Activated CD4-positive, alpha-beta T cell treated with anti-CD3 and anti-CD28 coated beads, Interleukin-2, amount 50 U/mL, for 24 hours (primary cell): ENCODE measurements around the gene TMIGD2.
"Not testable (repeated sequence)": the region's sequence is repeated elsewhere in the genome, so short reads cannot be mapped to it uniquely, and the experiment has no call there.

ENCODE experiments used
- DNase-seq, 2 donors: peaks; one replicate each; pipeline ENCODE4 v3.0.0-alpha.2; 2020; ENCODE audit warnings: low read depth in 1 of 2, low spot score in 1 of 2

TMIGD2 gene, protein sequence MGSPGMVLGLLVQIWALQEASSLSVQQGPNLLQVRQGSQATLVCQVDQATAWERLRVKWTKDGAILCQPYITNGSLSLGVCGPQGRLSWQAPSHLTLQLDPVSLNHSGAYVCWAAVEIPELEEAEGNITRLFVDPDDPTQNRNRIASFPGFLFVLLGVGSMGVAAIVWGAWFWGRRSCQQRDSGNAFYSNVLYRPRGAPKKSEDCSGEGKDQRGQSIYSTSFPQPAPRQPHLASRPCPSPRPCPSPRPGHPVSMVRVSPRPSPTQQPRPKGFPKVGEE

DNA sequence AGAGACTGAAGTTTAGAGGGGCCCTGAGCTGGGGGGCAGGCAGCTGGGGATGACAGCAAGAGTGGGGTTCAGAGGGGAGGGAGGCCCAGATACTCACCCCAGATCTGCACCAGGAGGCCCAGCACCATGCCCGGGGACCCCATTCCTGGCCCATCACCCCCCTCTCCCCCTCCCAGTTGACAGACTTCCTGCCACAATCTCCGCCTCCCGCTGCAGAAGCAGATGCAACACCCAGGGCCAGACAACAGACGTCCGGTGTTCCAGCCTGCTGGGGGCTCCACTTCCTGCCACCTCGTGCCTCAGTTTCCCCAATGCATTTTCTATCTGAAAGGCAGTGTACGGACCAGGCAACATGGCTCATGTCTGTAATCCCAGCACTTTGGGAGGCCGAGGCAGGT lies at the start of gene TMIGD2:
Gene TMIGD2 (minus strand): TSS at position 147 of the 398 bp plus-strand sequence. CDS start 4 bp downstream, at position 143.
- no peak for DNase-seq

DNA sequence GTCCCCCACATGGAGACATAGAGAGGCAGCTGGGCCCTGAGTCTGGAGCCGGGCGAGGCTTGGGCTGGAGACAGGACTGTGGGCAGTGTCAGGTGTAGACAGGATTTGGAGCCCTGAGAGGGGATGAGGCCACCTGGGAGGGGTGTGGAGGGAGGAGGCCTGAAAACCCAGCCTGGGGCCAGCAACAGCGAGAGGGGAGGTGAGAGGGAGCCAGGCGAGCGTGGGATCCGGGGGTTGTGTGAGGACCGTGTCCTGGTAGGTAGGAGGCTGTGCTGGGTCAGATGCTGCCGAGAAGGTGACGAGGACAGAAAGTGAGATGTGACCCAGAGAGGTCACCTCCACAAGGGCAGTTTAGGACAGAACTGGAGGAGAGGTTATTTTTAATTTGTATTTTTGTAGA lies 48.5 kb upstream of the TMIGD2 start:
- DNase-seq, result no peak

DNA sequence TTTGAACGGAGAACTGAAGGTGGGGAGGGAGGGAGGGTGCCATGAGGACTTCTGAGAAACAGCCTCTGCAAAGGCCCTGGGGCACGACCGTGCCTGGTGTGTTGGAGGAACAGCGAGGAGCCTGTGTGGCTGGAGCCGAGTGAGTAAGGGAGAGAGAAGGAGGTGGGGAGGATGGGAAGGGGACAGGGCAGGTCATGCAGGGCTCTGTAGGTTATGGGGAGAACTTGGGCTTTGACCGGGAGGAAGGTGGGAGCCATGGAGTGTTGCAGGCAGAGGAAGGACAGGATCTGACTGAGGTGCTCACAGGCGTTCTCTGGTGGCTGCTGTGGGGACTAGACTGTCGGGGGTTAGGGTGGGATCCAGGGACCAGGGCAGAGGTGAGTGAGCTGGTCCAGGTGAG lies 47.9 kb upstream of the TMIGD2 start:
- DNase-seq, result no peak

DNA sequence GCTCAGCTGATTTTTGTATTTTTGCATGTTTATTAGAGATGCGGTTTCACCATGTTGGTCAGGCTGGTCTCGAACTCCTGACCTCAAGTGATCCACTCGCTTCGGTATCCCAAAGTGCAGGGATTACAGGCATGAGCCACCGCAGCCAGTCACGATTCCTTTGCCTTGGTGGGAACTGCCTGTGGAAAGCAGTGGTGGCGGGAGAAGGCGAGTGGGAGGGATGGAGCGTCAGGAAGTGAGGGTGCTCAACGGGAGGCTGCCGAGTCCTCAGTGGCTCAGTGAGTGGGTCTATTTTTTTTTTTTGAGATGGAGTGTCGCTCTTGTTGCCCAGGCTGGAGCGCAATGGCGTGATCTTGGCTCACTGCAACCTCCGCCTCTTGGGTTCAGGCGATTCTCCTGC lies 47.0 kb upstream of the TMIGD2 start:
- not testable (repeated sequence) for DNase-seq

DNA sequence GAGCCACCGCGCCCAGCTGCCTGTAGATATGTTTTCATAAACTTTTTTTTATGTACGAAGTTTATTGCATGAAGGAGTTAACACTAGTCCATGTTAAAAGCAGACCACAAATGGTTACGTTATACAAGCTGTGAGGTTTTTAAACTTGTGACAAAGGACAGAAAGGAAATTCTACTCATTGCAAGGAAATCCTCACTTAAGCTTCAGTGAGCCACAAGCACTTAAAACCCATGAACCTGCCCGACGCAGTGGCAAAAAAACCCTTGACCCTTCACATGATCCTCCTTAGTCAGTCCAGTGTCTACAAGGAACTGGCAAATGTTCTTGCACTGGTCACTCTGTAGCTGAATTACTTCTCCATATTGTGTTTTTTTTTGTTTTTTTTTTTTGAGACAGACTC lies 45.3 kb upstream of the TMIGD2 start:
- no peak for DNase-seq

DNA sequence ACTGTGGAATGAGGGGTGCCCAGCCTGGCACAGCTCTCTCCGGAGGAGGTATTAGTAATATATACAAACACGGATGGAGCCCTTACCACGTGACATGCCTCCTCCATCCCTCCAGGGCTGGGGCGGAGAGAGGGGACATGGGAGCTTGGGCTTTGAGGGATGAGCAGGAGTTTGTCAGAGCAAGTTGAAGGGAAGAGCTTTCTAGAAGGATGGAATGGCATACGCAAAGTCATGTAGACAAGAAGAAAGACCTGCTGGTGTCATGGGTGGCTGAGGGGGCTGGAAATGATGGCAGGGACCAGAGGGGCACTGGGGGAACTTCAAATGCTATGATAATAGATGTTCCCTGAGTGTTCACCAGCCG lies 43.8 kb upstream of the TMIGD2 start:
- DNase-seq, result no peak

DNA sequence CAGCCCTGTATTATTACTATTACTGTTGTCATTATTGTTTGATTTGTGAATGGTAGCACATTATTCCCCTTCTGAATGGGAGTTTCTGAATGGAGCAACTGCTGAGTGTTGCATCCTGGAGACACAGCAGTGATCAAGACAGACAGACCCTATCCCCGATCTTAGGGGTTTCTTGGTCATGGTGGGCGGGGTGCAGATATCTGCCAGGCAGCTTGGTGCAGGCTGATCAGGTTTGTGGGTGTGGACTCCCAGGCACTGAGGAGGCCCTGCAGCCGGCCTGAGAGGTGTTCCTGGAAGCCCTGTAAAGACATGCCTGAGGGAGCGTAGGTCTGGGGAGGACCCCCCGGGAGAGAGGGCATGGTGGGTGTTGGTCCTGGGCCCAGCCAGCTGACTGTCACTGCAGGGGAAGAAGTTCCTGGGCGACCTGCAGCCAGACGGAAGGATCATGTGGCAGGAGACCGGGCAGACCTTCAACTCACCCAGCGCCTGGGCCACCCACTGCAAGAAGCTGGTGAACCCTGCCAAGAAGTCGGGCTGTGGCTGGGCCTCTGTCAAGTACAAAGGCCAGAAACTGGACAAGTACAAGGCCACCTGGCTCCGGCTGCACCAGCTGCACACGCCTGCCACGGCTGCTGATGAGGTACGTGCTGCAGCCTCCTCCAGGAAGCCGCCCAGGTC lies 43.3 kb upstream of the TMIGD2 start:
- no peak for DNase-seq

DNA sequence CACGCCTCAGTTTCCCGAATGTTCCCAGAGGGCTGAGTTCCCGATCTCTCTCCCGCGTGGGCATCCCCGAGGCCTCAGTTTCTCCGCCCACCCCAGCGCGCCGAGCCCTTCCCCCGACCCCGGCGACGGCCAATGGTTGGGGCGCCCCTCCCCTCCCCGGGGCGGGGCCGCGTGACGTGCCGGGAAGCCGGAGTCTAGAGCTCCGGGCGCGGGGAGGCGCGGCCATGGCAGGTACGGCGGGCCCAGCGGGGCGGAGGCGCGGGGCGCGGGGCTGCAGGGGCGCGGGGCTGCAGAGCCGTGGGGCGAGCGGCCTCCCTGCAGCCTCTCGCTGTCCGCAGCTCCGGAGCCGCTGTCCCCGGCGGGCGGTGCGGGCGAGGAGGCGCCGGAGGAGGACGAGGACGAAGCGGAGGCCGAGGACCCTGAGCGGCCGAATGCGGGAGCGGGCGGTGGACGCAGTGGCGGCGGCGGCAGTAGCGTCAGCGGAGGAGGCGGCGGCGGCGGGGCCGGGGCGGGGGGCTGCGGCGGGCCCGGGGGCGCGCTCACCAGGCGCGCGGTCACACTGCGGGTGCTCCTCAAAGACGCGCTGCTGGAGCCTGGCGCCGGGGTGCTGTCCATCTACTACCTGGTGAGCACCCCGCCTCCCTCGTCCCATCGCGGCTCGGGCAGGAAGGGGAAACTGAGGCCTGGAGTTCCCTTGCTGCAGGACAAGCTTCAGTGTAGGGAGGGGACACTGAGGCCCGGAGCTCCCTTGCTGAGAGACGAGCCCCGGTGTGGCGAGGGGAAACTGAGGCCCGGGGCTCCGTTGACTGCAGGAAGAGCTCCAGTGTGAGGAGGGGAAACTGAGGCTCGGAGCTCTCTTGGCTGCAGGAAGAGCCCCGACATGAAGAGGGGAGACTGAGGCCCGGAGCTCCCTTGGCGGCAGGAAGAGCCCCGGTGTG lies 41.5 kb upstream of the TMIGD2 start, which contains the start of gene MPND:
Gene MPND (plus strand): TSS at position 193 of the 938 bp plus-strand sequence. CDS start 32 bp downstream, at position 225.
- DNase-seq, result peak; percentile 91

DNA sequence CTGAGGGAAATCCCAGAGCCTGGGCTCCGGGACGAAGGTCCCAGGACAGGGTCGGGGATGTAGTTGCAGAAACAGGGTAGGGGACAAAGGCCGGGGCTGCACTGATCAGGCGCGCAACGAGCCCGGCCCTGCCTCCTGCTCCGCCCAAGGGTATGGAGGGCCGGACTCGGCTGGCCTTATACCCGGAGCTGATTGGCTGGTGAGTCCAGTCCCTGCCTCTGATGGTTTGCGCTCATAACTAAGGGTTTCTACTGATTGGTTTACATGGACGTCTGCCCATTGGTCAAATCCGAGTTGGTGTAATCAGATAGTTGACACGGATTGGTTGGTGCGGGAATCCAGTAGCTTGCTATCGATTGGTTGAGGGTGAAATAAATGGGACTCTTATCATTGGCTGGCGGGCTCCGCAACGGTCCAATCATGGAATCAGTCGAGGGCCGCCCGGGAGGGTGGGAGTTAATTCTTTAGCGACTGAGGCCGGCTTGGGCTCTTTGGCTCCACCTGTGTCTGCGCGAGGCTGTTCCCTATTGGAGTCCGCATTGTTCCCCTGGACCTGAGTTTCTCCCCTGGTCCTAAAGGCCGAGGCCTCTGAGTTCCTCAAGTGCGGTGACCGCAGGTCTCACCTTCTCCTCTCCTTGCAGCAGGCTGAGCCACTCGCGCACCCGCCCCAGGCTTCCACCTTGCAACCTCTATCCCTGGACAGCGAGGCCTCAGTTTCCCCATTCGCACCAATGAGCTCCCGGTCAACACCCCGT lies 40.6 kb upstream of the TMIGD2 start:
- peak; percentile 72 to 94 for DNase-seq

DNA sequence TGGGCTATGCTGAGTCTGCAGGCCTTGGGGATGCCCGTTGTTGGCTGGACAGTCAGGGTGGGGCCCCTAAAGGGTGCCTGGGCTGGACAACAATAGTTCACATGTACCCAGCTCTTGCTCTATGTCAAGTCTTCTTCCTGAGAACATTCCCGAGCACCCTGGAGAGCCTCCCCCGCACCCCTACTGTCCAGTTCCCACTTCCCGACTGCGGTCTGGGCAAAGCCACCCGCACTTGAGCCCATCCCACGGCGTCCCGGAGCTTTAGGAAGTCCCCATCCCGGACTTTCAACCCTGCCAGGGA lies 40.1 kb upstream of the TMIGD2 start:
- no peak for DNase-seq

DNA sequence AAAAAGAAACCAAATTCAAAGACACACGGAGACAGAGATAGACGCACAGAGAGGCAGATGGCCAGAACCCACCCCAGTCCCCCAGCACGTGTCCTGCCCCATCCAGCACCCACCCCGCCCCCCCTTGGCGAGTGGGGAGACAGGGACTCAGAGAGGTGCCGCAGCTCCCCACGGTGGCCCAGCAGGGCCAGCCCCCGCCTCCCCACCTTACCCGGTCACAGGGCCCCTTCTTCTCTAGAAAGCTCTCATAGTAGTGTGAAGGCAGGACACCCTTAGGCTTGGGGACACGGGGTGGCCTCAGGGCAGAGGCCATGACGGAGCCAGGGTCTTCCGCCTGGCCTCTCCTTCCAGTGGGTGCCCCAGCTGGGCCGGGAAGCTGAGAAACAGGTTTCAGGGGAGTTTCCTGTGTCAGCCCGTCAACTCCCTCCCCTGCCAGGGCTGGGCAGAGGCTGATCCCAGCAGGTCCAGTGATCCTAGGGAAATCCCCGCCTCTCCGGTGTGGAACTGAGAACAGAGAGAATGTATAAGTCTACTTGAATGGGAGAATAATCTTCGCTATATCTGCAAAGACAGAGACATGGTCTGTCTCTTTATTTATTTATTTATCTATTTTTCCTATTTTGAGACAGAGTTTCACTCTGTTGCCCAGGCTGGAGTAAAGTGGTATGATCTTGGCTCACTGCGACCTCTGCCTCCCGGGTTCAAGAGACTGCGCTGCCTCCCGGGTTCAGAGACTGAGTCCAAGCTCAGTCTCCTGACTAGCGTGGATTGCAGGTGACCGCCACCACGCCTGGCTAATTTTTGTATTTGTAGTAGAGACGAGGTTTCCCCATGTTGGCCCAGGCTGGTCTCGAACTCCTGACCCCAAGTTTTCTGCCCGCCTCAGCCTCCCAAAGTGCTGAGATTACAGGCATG lies 36.5 kb upstream of the TMIGD2 start, which contains the start of gene STAP2:
Gene STAP2 (minus strand): TSS at position 387 of the 915 bp plus-strand sequence. CDS start 74 bp downstream, at position 313.
- DNase-seq, result peak in 1 of 2 donors; percentile 17

DNA sequence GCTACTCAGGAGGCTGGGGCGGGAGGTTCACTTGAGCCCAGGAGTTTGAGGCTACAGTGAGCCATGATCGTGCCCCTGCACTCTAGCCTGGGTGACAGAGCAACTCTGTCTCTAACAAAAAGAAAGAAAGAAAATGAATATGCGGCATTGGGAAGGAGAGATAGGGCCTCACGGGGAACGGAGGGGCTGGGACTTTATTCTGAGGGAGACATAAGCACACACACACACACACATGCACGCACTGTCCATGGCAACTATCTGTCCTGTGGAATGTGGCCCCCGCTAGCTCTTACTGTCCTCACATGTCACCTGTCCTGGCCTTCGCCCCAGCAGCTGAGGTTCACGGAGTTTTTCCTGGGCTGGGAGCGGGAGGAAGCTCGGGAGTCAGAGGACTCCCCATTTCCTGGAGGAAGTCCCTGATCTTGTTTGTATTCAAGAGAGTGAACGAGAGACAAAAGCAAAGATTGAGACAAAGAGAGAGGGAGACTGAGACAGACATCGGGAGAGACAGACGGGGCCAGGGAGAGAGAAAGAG lies 35.8 kb upstream of the TMIGD2 start:
- no peak for DNase-seq

DNA sequence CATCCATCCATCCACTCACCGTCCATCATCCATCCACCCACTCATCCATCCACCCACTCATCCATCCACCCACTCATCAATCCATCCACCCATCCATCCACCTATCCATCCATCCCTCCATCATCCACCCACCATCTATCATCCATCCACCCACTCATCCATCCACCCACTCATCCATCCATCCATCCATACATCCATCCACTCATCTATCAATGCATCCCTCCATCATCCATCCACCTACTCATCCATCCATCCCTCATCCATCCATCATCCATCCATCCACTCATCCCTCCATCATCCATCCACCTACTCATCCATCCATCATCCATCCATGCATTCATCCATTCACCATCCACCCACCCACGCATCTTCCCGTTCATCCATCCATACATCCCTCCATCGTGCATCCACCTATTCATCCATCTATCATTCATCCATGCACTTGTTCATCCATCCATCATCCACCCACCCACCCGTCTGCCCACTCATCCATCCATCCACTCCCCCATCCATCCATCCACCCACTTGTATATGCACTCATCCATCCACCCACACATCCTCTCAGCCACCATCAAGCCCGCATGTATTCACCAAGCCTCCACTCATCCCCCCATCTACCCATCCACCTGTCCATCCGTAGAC lies 32.9 kb upstream of the TMIGD2 start:
- no peak for DNase-seq

DNA sequence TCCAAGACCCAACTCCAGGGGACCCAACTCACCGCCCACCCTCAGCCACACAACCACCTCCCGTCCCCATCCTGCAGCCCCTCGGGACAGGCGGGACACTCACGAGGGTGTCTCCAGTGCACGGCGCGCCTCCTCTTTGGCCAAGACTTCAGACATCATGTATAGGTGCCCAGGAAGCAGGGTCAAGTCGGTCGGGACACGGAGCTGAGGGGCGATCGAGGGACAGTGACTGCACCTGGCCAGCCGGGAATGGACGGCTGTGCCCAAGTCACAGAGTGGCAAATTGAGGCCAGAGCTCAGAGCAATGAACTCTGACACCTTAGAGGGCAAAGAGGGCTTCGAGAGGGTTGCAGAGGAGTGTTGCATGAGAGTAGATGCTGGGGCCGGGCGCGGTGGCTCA lies 27.7 kb upstream of the TMIGD2 start:
- no peak for DNase-seq

DNA sequence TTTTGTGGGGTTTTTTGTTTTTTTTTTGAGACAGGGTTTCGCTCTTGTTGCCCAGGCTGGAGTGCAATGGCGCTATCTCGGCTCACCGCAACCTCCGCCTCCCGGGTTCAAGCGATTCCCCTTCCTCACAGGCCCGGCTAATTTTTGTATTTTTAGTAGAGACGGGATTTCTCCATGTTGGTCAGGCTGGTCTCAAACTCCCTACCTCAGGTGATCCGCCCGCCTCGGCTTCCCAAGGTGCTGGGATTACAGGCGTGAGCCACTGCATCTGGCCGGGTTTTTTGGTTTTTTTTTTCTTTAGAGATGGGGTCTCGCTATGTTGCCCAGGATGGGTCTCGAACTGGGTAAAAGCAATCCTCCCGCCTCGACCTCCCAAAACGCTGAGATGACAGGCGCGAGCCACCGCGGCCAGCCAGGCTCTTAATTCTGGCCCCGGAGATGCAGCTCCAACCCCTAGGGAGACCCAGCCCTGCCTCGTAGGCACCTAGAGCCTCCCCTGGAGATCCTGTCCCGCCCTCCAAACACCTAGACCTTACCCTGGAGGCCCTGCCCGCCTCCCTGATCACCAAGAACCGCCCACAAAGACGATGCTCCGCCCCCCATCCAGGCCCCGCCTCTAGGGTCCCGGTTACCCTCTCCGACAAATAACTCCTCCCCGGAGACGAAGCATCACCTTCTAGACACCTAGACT lies 26.9 kb upstream of the TMIGD2 start:
- peak in 1 of 2 donors; percentile 34 for DNase-seq

DNA sequence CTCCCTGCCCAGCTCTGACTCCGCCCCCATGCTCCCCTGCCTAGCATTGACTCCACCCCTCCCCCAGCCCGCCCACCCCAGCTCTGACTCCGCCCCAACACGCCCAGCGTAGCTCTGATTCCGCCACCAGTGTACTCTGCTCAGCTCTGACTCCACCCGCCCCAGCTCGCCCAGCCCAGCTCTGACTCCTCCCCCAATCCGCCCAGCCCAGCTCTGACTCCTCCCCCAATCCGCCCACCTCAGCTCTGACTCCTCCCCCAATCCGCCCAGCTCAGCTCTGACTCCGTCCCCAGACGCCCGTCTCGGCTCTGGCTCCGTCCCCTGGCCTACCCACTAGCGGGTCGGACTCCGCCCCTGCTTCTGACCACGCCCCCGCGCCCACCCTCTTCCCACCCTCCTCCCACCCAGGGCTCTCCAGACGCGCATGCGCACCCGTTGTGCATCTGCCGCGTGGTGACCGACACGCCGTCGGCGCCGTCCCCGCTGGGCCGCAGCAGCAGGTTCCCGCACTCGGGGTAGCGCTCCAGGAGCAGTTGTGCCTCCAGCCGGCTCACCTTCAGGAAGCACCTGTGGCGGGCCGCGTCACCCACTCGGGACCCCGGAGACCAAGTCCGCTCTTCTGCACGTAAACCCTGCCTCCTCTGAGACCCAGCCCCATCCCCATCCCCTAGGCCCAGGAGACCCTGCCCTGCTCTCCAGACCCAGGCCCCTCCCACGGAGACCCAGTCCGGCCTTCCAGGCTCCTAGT lies 26.2 kb upstream of the TMIGD2 start:
- DNase-seq, result peak; percentile 94 to 99

DNA sequence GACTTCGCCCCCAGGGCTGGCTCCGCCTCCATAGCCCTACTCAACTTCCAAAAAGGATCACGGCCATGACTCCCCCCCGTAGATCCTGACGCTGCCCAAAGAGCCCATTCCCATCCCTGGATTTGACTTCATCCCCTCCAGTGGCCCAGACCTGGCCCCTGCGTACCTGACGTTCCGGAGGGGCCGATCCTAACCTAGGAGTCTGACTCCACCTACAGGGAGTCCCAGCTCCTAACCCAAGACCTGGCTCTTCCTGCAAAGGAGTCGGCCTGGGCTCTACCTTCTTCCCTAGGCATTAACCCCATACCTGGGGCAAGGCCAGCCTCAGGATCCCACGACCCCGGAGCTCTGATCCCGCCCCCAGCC lies 25.7 kb upstream of the TMIGD2 start:
- DNase-seq, result peak in 1 of 2 donors; percentile 8
